ENCODE measurements around the gene GRIA3. TPM values are rescaled to one million over a fixed set of nuclear protein-coding genes. Genes with fewer than 3 reads are reported as not detected.

The GRIA3 gene
- total and polyA plus RNA-seq, 2 donors (not counting 1 experiment from before 2014, with no cell fraction given) = 0.52 to 2.3 TPM

DNA sequence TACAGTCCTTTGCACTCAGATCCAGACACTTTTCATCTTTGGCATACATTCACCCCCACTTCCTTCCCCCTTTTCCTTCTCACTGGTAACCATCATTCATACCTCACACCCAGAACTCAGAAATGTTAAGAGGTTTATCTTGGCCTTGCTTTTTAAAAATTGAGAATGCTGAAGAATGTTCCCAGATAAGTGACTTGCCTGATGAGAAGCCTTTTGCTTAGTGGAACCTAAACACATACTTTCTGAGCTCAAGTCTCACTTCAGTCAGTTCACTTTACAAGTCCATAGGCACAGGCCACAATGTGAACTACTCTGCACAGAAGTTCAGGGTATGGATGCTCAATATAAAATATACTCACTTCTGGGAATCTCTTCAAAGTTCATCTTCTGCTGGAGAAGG, 129.4 kb downstream of the GRIA3 start:
- Histone ChIP-seq H3K27me3 (ENCODE audit: control insufficient read depth, insufficient read depth, low read length) (no peaks in the 10 kb centered on the region), H2AFZ (ENCODE audit: low read length) (no peak overlapping the region), H3K36me3 (ENCODE audit: control insufficient read depth, insufficient read depth, low read length) (no peaks in the 10 kb centered on the region), H3K27ac (ENCODE audit: insufficient read depth, low read length) (no peak overlapping the region), H3K4me2 (ENCODE audit: extremely low read depth, insufficient read depth, low read length) (no peak overlapping the region), H4K20me1 (ENCODE audit: control insufficient read depth, extremely low read depth, insufficient read depth, low read length) (no peaks in the 10 kb centered on the region), H3K9ac (ENCODE audit: insufficient read depth, low read length) (no peak overlapping the region), H3K4me1 (ENCODE audit: control insufficient read depth, extremely low read depth, insufficient read depth, low read length) (no peaks in the 10 kb centered on the region), H3K4me3 (replicated peaks in 1 of 4; ENCODE audit: control extremely low read depth in 1 of 4, insufficient read depth in 1 of 4, low read depth in 3 of 4, low read length in 4 of 4) (no peak overlapping the region), H3K79me2 (ENCODE audit: control insufficient read depth, insufficient read depth, low read length) (no peaks in the 10 kb centered on the region), H3K9me3 (ENCODE audit: control insufficient read depth, insufficient read depth, low read depth, low read length) (no peaks in the 10 kb centered on the region)
- no peak for TF ChIP-seq EZH2 (IDR thresholded peaks at IDR 0.05; ENCODE audit: low read length, missing control alignments)
- TF ChIP-seq, protein P1, sequence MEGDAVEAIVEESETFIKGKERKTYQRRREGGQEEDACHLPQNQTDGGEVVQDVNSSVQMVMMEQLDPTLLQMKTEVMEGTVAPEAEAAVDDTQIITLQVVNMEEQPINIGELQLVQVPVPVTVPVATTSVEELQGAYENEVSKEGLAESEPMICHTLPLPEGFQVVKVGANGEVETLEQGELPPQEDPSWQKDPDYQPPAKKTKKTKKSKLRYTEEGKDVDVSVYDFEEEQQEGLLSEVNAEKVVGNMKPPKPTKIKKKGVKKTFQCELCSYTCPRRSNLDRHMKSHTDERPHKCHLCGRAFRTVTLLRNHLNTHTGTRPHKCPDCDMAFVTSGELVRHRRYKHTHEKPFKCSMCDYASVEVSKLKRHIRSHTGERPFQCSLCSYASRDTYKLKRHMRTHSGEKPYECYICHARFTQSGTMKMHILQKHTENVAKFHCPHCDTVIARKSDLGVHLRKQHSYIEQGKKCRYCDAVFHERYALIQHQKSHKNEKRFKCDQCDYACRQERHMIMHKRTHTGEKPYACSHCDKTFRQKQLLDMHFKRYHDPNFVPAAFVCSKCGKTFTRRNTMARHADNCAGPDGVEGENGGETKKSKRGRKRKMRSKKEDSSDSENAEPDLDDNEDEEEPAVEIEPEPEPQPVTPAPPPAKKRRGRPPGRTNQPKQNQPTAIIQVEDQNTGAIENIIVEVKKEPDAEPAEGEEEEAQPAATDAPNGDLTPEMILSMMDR (conservative IDR thresholded peaks at IDR 0.05 in 1 of 2, IDR thresholded peaks at IDR 0.05 in 1 of 2; ENCODE audit: low read depth in 1 of 2, low read length in 2 of 2) = no peak
- DNase-seq (ENCODE audit: low read depth in 2 of 2) = peak in 1 of 2 donors; percentile 18

DNA sequence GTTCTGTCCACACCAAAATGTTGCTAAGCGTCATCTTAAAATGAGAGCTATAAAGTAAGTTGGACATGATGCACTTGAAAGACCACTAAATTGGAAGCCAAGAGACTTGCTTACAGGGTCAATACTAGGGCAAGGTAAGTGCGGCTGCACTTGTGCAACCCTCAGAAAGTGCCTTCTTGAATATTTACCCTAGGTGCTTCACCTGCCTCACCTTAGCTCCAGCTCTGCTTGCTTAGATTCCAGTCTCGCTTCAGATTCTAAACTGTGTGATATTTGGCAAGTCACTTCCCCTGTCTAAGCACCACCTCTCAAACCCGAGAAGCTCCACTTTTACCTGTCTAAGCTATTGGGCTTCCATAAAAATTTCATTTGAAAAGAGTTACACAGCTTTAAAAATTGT, 136.5 kb downstream of the GRIA3 start:
- H3K27ac ChIP-seq (ENCODE audit: insufficient read depth, low read length) = no peak overlapping the region
- no peaks in the 10 kb centered on the region for H3K9me3 ChIP-seq (ENCODE audit: control insufficient read depth, insufficient read depth, low read depth, low read length)
- no peaks in the 10 kb centered on the region for H3K36me3 ChIP-seq (ENCODE audit: control insufficient read depth, insufficient read depth, low read length)
- H2AFZ ChIP-seq (ENCODE audit: low read length) = no peak overlapping the region
- H4K20me1 ChIP-seq (ENCODE audit: control insufficient read depth, extremely low read depth, insufficient read depth, low read length) = no peaks in the 10 kb centered on the region
- TF ChIP-seq, protein P1 (conservative IDR thresholded peaks at IDR 0.05 in 1 of 2, IDR thresholded peaks at IDR 0.05 in 1 of 2; ENCODE audit: low read depth in 1 of 2, low read length in 2 of 2) = no peak
- TF ChIP-seq EZH2 (IDR thresholded peaks at IDR 0.05; ENCODE audit: low read length, missing control alignments) = no peak
- no peak overlapping the region for H3K9ac ChIP-seq (ENCODE audit: insufficient read depth, low read length)
- no peak for DNase-seq (ENCODE audit: low read depth in 2 of 2)
- no peak overlapping the region for H3K4me3 ChIP-seq (replicated peaks in 1 of 4; ENCODE audit: control extremely low read depth in 1 of 4, insufficient read depth in 1 of 4, low read depth in 3 of 4, low read length in 4 of 4)
- no peaks in the 10 kb centered on the region for H3K79me2 ChIP-seq (ENCODE audit: control insufficient read depth, insufficient read depth, low read length)
- H3K27me3 ChIP-seq (ENCODE audit: control insufficient read depth, insufficient read depth, low read length) = no peaks in the 10 kb centered on the region
- no peak overlapping the region for H3K4me2 ChIP-seq (ENCODE audit: extremely low read depth, insufficient read depth, low read length)
- H3K4me1 ChIP-seq (ENCODE audit: control insufficient read depth, extremely low read depth, insufficient read depth, low read length) = no peaks in the 10 kb centered on the region

DNA sequence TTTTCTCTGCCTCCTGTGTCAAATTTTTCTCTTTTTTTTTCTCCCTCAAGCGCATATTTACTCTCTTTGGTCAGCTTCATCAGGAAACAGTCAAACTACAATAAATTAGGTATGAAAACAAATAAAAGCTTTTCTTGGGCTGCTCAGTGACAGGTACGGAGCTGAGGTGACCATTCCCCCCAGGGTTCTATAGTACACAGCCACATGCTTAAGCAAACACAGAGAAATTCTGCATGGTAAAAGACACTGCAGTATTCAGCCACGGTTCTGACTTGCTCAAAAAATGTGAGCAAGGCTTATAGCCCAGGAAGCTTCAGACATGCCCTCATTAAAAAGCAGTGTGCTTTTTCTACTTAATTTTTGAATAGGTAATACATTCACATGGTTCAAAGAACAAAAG, 138.5 kb downstream of the GRIA3 start:
- H3K36me3 ChIP-seq (ENCODE audit: control insufficient read depth, insufficient read depth, low read length) = no peaks in the 10 kb centered on the region
- no peak overlapping the region for H3K27ac ChIP-seq (ENCODE audit: insufficient read depth, low read length)
- H4K20me1 ChIP-seq (ENCODE audit: control insufficient read depth, extremely low read depth, insufficient read depth, low read length) = no peaks in the 10 kb centered on the region
- no peaks in the 10 kb centered on the region for H3K9me3 ChIP-seq (ENCODE audit: control insufficient read depth, insufficient read depth, low read depth, low read length)
- TF ChIP-seq, protein P1 (conservative IDR thresholded peaks at IDR 0.05 in 1 of 2, IDR thresholded peaks at IDR 0.05 in 1 of 2; ENCODE audit: low read depth in 1 of 2, low read length in 2 of 2) = no peak
- no peak for TF ChIP-seq EZH2 (IDR thresholded peaks at IDR 0.05; ENCODE audit: low read length, missing control alignments)
- H3K9ac ChIP-seq (ENCODE audit: insufficient read depth, low read length) = no peak overlapping the region
- H3K4me2 ChIP-seq (ENCODE audit: extremely low read depth, insufficient read depth, low read length) = no peak overlapping the region
- no peak overlapping the region for H3K4me3 ChIP-seq (replicated peaks in 1 of 4; ENCODE audit: control extremely low read depth in 1 of 4, insufficient read depth in 1 of 4, low read depth in 3 of 4, low read length in 4 of 4)
- H3K4me1 ChIP-seq (ENCODE audit: control insufficient read depth, extremely low read depth, insufficient read depth, low read length) = no peaks in the 10 kb centered on the region
- no peaks in the 10 kb centered on the region for H3K27me3 ChIP-seq (ENCODE audit: control insufficient read depth, insufficient read depth, low read length)
- no peak for DNase-seq (ENCODE audit: low read depth in 2 of 2)
- H2AFZ ChIP-seq (ENCODE audit: low read length) = no peak overlapping the region
- H3K79me2 ChIP-seq (ENCODE audit: control insufficient read depth, insufficient read depth, low read length) = no peaks in the 10 kb centered on the region

Data from fibroblast of lung (primary cell).